Sigmoid colon (tissue), 7 donors: Measurements from ENCODE around the gene GRM8. TPM values are rescaled to one million over a fixed set of nuclear protein-coding genes. Genes with fewer than 3 reads are reported as not detected.

ENCODE experiments used
- DNase-seq: peaks from one replicate; pipeline ENCODE4 v3.0.0-alpha.2; 2019
- H3K27ac ChIP-seq, 4 donors: fragments of 200-600 bp; sonication (generic); one replicate each; pipeline ENCODE4 v1.5.1; 2016 to 2019; ENCODE audit warnings: mild to moderate bottlenecking in 1 of 4
- H3K27me3 ChIP-seq, 3 donors: fragments of 200-600 bp; sonication (generic); one replicate each; pipeline ENCODE4 v1.5.1; 2019; ENCODE audit warnings: mild to moderate bottlenecking in 1 of 3
- H3K36me3 ChIP-seq, 4 donors: fragments of 200-600 bp; sonication (generic); one replicate each; pipeline ENCODE4 v1.5.1; 2016 to 2019
- H3K4me1 ChIP-seq, 4 donors: fragments of 200-600 bp; sonication (generic); one replicate each; pipeline ENCODE4 v1.5.1; 2017 to 2019
- H3K4me3 ChIP-seq, 4 donors: fragments of 200-600 bp; sonication (generic); one replicate each; pipeline ENCODE4 v1.5.1; 2017 to 2019; ENCODE audit warnings: mild to moderate bottlenecking in 2 of 4, moderate library complexity in 1 of 4
- H3K9me3 ChIP-seq, 4 donors: fragments of 200-600 bp in 3 of 4; sonication (generic) in 3 of 4; one replicate each; pipeline versions ENCODE4 v1.5.1 to v1.6.1; 2013 to 2019
- CTCF ChIP-seq, 4 experiments: fragments of 450-650 bp in 3 of 4; fragments of 200-600 bp in 1 of 4; IDR thresholded peaks; one replicate each; pipeline ENCODE4 v1.5.1; 2016 to 2019; ENCODE audit warnings: antibody characterized with exemption in 4 of 4, mild to moderate bottlenecking in 3 of 4, moderate library complexity in 2 of 4
- EP300 ChIP-seq, 4 donors: sonication (generic); formaldehyde crosslinking; IDR thresholded peaks; one replicate each; pipeline ENCODE4 v1.6.1; 2017; ENCODE audit warnings: antibody characterized with exemption in 4 of 4
- POLR2A ChIP-seq, 2 donors: fragments of 450-650 bp; IDR thresholded peaks; one replicate each; pipeline ENCODE4 v1.6.1; 2016; ENCODE audit warnings: antibody characterized with exemption in 2 of 2, mild to moderate bottlenecking in 2 of 2, moderate library complexity in 2 of 2
- POLR2AphosphoS5 ChIP-seq, 4 donors: sonication (generic); formaldehyde crosslinking; IDR thresholded peaks; one replicate each; pipeline ENCODE4 v1.6.1; 2017; ENCODE audit warnings: antibody characterized with exemption in 4 of 4
- WGBS, 2 donors: extraction: QIAGEN DNeasy Blood & Tissue Kit; methylation state at CpG; one replicate each; pipeline ENCODE4 v1.1.7; 2013; 5-methylcytosine and 5-hydroxymethylcytosine counted together
- intact Hi-C: fragments of 100-400 bp; cut with DNase I; formaldehyde crosslinking; loops from one replicate; pipeline ENCODE4 v1.15.1; 2023
- polyA plus RNA-seq, 3 donors: library from polyadenylated mRNA; stranded (reverse); fragments of 200-250 nt; gene quantifications; one replicate each; pipeline ENCODE4 v1.2.3, GENCODE V29; 2013
- total RNA-seq, 4 donors: library from RNA; depleted of rRNA; stranded (reverse); fragments of >200 nt; gene quantifications; one replicate each; pipeline ENCODE4 v1.1.0, GENCODE V29; 2016
- donor health status: healthy with polysubstance abuse.
- donor health status: Bipolar disorder and iron deficiency.
- donor health status: healthy.

GRM8 gene
- total and polyA plus RNA-seq, 7 donors: 0.27 to 1.9 (median 0.55) TPM; not detected in 4

- no peak for DNase-seq
- TF ChIP-seq POLR2AphosphoS5 (IDR thresholded peaks at IDR 0.05): no peak
- TF ChIP-seq CTCF (IDR thresholded peaks at IDR 0.05): no peak
- TF ChIP-seq EP300 (IDR thresholded peaks at IDR 0.05): no peak
- TF ChIP-seq POLR2A (IDR thresholded peaks at IDR 0.05): no peak
- Histone ChIP-seq H3K36me3 (no peaks in the 10 kb centered on the region), H3K4me1 (no peaks in the 10 kb centered on the region), H3K27me3 (no peaks in the 10 kb centered on the region), H3K27ac (no peak overlapping the region), H3K4me3 (no peak overlapping the region), H3K9me3 (no peaks in the 10 kb centered on the region)
- intact Hi-C loops: no loop called here
Observed at GRCh38 chr7:127047521-127047920, 205.2 kb downstream of the GRM8 start.

- H3K4me3 ChIP-seq: no peak overlapping the region
- H3K27ac ChIP-seq: no peak overlapping the region
- H3K4me1 ChIP-seq: no peaks in the 10 kb centered on the region
- H3K9me3 ChIP-seq: no peaks in the 10 kb centered on the region
- no peaks in the 10 kb centered on the region for H3K36me3 ChIP-seq
- DNase-seq: no peak
- H3K27me3 ChIP-seq: no peaks in the 10 kb centered on the region
- intact Hi-C loops: no loop called here
- 89 to 92% methylated on average over 7 of the region's 7 CpGs for WGBS, 2 donors
- no peak for TF ChIP-seq POLR2A (IDR thresholded peaks at IDR 0.05)
- TF ChIP-seq CTCF (IDR thresholded peaks at IDR 0.05): no peak
- TF ChIP-seq POLR2AphosphoS5 (IDR thresholded peaks at IDR 0.05): no peak
- no peak for TF ChIP-seq EP300 (IDR thresholded peaks at IDR 0.05)
Observed at GRCh38 chr7:127041689-127042452, 210.9 kb downstream of the GRM8 start.

- Histone ChIP-seq H3K9me3 (no peaks in the 10 kb centered on the region), H3K4me3 (no peak overlapping the region), H3K36me3 (no peaks in the 10 kb centered on the region), H3K27ac (no peak overlapping the region), H3K4me1 (no peaks in the 10 kb centered on the region), H3K27me3 (no peaks in the 10 kb centered on the region)
- DNase-seq: no peak
- TF ChIP-seq CTCF (IDR thresholded peaks at IDR 0.05): no peak
- TF ChIP-seq POLR2A (IDR thresholded peaks at IDR 0.05): no peak
- TF ChIP-seq EP300 (IDR thresholded peaks at IDR 0.05): no peak
- no peak for TF ChIP-seq POLR2AphosphoS5 (IDR thresholded peaks at IDR 0.05)
- WGBS, 2 donors: 89 to 92% methylated on average over 2 of the region's 2 CpGs
- intact Hi-C loops: no loop called here
Observed at GRCh38 chr7:127040042-127040441, 212.7 kb downstream of the GRM8 start.

- intact Hi-C loops: no loop called here
- Histone ChIP-seq H3K4me3 (no peak overlapping the region), H3K36me3 (no peaks in the 10 kb centered on the region), H3K9me3 (no peaks in the 10 kb centered on the region), H3K4me1 (no peaks in the 10 kb centered on the region), H3K27ac (no peak overlapping the region), H3K27me3 (no peaks in the 10 kb centered on the region)
- 85 to 97% methylated on average over 2 to 3 of the region's 3 CpGs for WGBS, 2 donors
- DNase-seq: no peak
- TF ChIP-seq CTCF (IDR thresholded peaks at IDR 0.05) (no peak), POLR2AphosphoS5 (IDR thresholded peaks at IDR 0.05) (no peak), POLR2A (IDR thresholded peaks at IDR 0.05) (no peak), EP300 (IDR thresholded peaks at IDR 0.05) (no peak)
Observed at GRCh38 chr7:127039541-127039940, 213.2 kb downstream of the GRM8 start.
